ENCODE data around the gene PCBP3.

- TF ChIP-seq CTCF (IDR thresholded peaks at IDR 0.05; ENCODE audit: low read depth, low read length) (no peak), MAX (IDR thresholded peaks at IDR 0.05; ENCODE audit: low read depth, low read length) (no peak), POLR2A (IDR thresholded peaks at IDR 0.05; ENCODE audit: extremely low read depth, insufficient read length) (no peak)
Observed at GRCh38 chr21:45615145-45615711, 28.3 kb upstream of the PCBP3 start.
